Neural progenitor cell (in vitro differentiated cells): ENCODE measurements around the gene NEDD4L.

Experiments used
- CTCF ChIP-seq: fragments of 200-600 bp; sonication (generic); IDR thresholded peaks from 2 replicates; pipeline ENCODE4 v1.5.1; 2017; ENCODE audit warnings: antibody characterized with exemption, mild to moderate bottlenecking
- EZH2phosphoT487 ChIP-seq: fragments of 200-600 bp; sonication (generic); IDR thresholded peaks from 2 replicates; pipeline ENCODE4 v1.6.1; 2017; ENCODE audit warnings: antibody characterized with exemption

GRCh38 chr18:58257461-58257860 lies 213.4 kb downstream of the NEDD4L start:
- TF ChIP-seq CTCF: no peak
- no peak for TF ChIP-seq EZH2phosphoT487
